H1 (cell line): Measurements from ENCODE around the gene API5.

ENCODE experiments used
- POLR2A ChIP-seq, 2 experiments: IDR thresholded peaks; 1 replicate in 1 of 2; 2 replicates in 1 of 2; pipeline ENCODE4 v1.6.1; 2011; ENCODE audit warnings: low read depth in 2 of 2, low read length in 2 of 2, mild to moderate bottlenecking in 2 of 2; ENCODE audit errors: control extremely low read depth in 1 of 2
- POLR2AphosphoS5 ChIP-seq: IDR thresholded peaks from 2 replicates; pipeline ENCODE4 v1.6.1; 2011; ENCODE audit warnings: low read depth, low read length
- ZNF274 ChIP-seq: IDR thresholded peaks from 2 replicates; pipeline ENCODE4 v1.7.0; 2012; ENCODE audit warnings: low read length, borderline replicate concordance; ENCODE audit errors: extremely low read depth

- TF ChIP-seq POLR2A (IDR thresholded peaks at IDR 0.05; ENCODE audit: control extremely low read depth in 1 of 2, low read depth in 2 of 2, low read length in 2 of 2) (no peak), ZNF274 (no peak), POLR2AphosphoS5 (no peak)
These were observed 22.4 kb upstream of the API5 start for GRCh38 chr11:43289368-43289767.
